Lung (tissue), 12 donors: ENCODE measurements around the gene ORM2. TPM values are rescaled to one million over a fixed set of nuclear protein-coding genes. Genes with fewer than 3 reads are reported as not detected.
A peak's percentile ranks its signal among the peaks of the same experiment; 100 is the strongest.

Experiments used
- ATAC-seq: fragments of 200-7000 bp; cut with Tn5 transposase; one replicate; pipeline ENCODE4 v1.9.1; 2020; ENCODE audit warnings: moderate number of reproducible peaks; ENCODE audit not compliant: insufficient read depth, low FRiP score
- DNase-seq, 3 donors: peaks; one replicate each; pipeline ENCODE4 v3.0.0-alpha.2; 2013 to 2017
- H3K27ac ChIP-seq, 2 donors: one replicate each; pipeline ENCODE4 v1.5.1; 2013; ENCODE audit warnings: mild to moderate bottlenecking in 2 of 2, moderate library complexity in 2 of 2, control low read depth in 1 of 2, inconsistent platforms in 1 of 2, low read depth in 1 of 2, low read length in 1 of 2
- H3K27me3 ChIP-seq, 3 donors: one replicate each; pipeline ENCODE4 v1.5.1; 2013; ENCODE audit warnings: low read length in 2 of 3; ENCODE audit not compliant: control insufficient read depth in 3 of 3, insufficient read depth in 3 of 3
- H3K36me3 ChIP-seq, 4 donors: one replicate each; pipeline ENCODE4 v1.5.1; 2013; ENCODE audit warnings: low read length in 4 of 4, mild to moderate bottlenecking in 1 of 4, moderate library complexity in 1 of 4; ENCODE audit not compliant: control insufficient read depth in 4 of 4, insufficient read depth in 4 of 4
- H3K4me1 ChIP-seq, 5 donors: one replicate each; pipeline ENCODE4 v1.5.1; 2013; ENCODE audit warnings: low read length in 5 of 5, mild to moderate bottlenecking in 2 of 5, moderate library complexity in 1 of 5; ENCODE audit not compliant: control insufficient read depth in 5 of 5, insufficient read depth in 5 of 5
- H3K4me3 ChIP-seq: one replicate; pipeline ENCODE4 v1.5.1; 2013; ENCODE audit warnings: mild to moderate bottlenecking, control low read depth, moderate library complexity
- H3K9ac ChIP-seq, 2 donors: one replicate each; pipeline ENCODE4 v1.5.1; 2013; ENCODE audit warnings: low read length in 2 of 2, control low read depth in 1 of 2; ENCODE audit not compliant: insufficient read depth in 1 of 2
- H3K9me3 ChIP-seq, 4 donors: one replicate each; pipeline ENCODE4 v1.5.1; 2013; ENCODE audit warnings: low read length in 3 of 4, mild to moderate bottlenecking in 1 of 4, moderate library complexity in 1 of 4; ENCODE audit not compliant: control insufficient read depth in 4 of 4, insufficient read depth in 3 of 4
- WGBS, 2 donors: extraction: QIAGEN DNeasy Blood & Tissue Kit; methylation state at CpG; one replicate each; pipeline ENCODE4 v1.1.7; 2013; 5-methylcytosine and 5-hydroxymethylcytosine counted together
- polyA plus RNA-seq, 2 donors: library from polyadenylated mRNA; stranded (reverse); fragments of 200-250 nt; gene quantifications; one replicate each; pipeline ENCODE4 v1.2.1, GENCODE V29; 2013
- total RNA-seq, 2 donors: library from RNA; depleted of rRNA in 1 of 2; stranded (reverse); fragments of >200 nt in 1 of 2; gene quantifications; one replicate each; pipeline ENCODE4 v1.2.1, GENCODE V29; 2014 to 2021
- TF ChIP-seq, protein P1 (sequence below): IDR thresholded peaks from 2 replicates; pipeline ENCODE4 v1.5.1; 2012; ENCODE audit warnings: mild to moderate bottlenecking; ENCODE audit errors: control extremely low read depth, extremely low read depth
- donor health status: control.
- donor health status: control.
- donor health status: Bipolar disorder and iron deficiency.
- donor health status: healthy.
- donor health status: DM: yes; HTN: yes; CAD: no.

Gene ORM2
- total and polyA plus RNA-seq, 4 donors, result 0.77 to 215 (median 47.6) TPM

DNA sequence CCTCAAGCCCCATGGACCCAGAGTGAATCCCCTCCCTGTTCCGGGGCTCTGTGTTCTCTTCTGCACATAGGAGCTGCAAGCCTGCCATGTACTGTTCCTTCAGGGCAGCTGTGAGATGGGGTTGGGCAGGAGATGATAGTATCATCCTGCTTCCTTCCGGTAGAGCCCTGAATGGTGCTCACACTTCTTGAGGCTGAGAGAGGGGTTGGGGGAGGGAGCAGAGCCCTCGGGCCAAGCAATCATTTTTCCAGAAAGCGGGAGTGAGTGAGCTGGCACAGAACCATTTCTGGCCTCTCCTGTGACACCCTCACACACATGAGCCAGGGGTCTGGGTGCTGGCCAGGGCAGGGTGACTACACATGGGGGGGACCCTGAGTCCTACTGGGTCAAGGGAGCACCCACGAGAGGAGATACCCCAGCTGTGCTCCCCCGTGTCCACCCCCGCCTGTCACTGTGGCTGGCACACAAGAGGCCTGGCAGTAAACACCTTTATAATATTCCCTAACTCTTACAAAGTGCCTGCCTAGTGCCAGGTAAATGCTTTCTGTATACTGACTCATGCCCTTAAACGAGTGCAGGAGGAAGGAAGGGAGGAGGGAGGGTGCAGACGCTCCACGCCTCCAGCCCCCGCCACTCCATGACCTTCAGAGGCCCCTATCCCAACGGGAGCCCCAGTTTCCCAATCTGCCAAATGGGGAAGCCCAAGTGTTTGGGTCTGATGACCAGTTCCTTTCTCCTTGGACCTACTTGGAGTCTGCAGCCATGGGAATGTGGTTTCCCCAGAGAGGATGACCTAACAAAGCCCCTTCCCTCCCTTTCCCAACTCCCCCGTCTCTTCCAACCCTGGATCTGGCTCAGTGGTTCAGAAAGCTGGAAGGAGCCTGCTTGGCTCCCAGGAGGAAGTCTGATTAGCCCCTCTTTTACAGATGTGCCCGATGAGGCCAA, 42.6 kb downstream of the ORM2 start:
- Histone ChIP-seq H3K27ac (peak overlapping the region in 1 of 2 donors; percentile 44), H3K4me1 (peaks cover 0 to 25% (median 4%) of the 10 kb centered on the region in 5 donors), H3K9ac (no peak overlapping the region), H3K36me3 (peaks cover 0 to 37% (median 33%) of the 10 kb centered on the region in 4 donors), H3K9me3 (no peaks in the 10 kb centered on the region), H3K27me3 (no peaks in the 10 kb centered on the region), H3K4me3 (no peak overlapping the region)
- WGBS, 2 donors, result 13 to 15% methylated on average over 14 of the region's 14 CpGs
- TF ChIP-seq, protein P1, sequence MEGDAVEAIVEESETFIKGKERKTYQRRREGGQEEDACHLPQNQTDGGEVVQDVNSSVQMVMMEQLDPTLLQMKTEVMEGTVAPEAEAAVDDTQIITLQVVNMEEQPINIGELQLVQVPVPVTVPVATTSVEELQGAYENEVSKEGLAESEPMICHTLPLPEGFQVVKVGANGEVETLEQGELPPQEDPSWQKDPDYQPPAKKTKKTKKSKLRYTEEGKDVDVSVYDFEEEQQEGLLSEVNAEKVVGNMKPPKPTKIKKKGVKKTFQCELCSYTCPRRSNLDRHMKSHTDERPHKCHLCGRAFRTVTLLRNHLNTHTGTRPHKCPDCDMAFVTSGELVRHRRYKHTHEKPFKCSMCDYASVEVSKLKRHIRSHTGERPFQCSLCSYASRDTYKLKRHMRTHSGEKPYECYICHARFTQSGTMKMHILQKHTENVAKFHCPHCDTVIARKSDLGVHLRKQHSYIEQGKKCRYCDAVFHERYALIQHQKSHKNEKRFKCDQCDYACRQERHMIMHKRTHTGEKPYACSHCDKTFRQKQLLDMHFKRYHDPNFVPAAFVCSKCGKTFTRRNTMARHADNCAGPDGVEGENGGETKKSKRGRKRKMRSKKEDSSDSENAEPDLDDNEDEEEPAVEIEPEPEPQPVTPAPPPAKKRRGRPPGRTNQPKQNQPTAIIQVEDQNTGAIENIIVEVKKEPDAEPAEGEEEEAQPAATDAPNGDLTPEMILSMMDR, result no peak
- no peak for DNase-seq
- ATAC-seq, result peak; percentile 39

DNA sequence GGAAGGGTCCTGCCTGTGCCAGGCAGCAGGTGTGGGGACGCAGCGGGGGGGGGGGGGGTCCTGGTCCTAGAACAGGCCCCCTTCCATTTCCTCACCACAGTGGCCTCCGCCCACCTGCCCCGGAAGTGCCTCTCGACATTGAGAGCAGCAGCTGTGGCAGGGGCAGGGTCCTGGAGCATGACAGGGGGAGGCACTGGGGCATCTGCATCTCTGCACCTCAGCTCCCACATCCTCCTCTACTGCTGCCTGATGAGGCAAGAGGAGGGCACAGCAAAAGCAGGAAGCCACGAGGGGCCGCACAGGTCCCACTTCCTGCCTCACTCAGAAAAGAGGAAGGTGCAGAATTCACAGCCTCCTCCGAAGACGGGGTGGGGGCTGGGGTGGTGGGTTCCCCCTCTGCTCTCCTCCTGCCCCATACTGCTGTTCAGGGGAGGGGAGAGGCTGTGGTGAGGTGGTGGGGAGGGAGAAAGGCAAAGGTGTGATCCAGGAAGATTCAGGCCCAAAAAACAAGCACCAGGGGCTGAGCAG, 43.3 kb downstream of the ORM2 start:
- H3K27me3 ChIP-seq, result no peaks in the 10 kb centered on the region
- ATAC-seq (peak; percentile 65), DNase-seq (peak in 1 of 3 donors; percentile 30)
- no peaks in the 10 kb centered on the region for H3K9me3 ChIP-seq
- H3K4me1 ChIP-seq, result peaks cover 0 to 20% (median 4%) of the 10 kb centered on the region in 5 donors
- H3K27ac ChIP-seq, result peak overlapping the region in 1 of 2 donors; percentile 44
- peaks cover 0 to 35% (median 32%) of the 10 kb centered on the region in 4 donors for H3K36me3 ChIP-seq
- no peak overlapping the region for H3K9ac ChIP-seq
- TF ChIP-seq, protein P1, result no peak
- 10 to 29% methylated on average over 9 of the region's 9 CpGs for WGBS, 2 donors
- no peak overlapping the region for H3K4me3 ChIP-seq

DNA sequence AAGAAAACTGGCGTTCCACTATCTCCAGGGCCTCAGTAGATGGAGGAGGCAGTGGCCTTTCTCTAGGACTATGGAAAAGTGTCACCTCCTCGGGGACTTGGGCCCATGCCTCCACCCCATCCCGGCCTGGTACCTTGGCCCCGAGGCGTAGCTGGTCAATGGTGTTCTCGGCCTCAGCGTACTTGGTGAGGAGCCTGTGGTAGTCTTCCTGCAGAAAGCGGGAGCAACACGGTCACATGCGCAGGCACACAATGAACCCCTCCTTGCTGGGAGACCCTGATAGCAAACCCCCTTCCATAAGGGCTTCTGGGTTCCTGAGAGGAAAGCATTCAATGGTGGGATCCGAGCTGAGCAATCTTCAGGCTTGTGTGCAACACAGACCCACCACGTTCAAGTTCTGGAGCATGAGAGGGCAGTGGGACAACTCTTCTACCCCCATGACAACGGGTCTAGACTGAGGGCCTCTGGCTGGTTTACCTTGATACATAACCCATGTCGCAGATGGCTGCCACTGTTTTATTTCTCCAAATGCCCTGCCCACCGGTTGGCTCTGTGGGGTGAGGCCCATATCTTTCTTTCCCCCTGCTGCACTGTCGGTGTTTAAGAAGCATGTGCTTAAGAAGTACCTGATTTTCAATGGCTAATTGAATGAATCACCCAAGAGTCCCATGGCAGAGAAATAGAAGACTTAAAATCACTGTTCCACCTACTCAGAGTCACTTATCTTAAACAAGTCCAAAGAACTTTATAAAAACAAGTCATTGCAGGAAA, 44.5 kb downstream of the ORM2 start:
- no peak overlapping the region for H3K4me3 ChIP-seq
- ATAC-seq, result no peak
- H3K36me3 ChIP-seq, result peaks cover 0 to 41% (median 31%) of the 10 kb centered on the region in 4 donors
- WGBS, 2 donors, result 88 to 89% methylated on average over 16 of the region's 16 CpGs
- H3K27ac ChIP-seq, result no peak overlapping the region
- H3K4me1 ChIP-seq, result peaks cover 0 to 17% (median 4%) of the 10 kb centered on the region in 5 donors
- H3K9ac ChIP-seq, result no peak overlapping the region
- TF ChIP-seq, protein P1, result no peak
- DNase-seq, result no peak
- no peaks in the 10 kb centered on the region for H3K27me3 ChIP-seq
- no peaks in the 10 kb centered on the region for H3K9me3 ChIP-seq
